Left ventricle myocardium inferior (tissue), 1 donor: ENCODE results near the gene ELF3. TPM values are rescaled to one million over a fixed set of nuclear protein-coding genes. Genes with fewer than 3 reads are reported as not detected.
"Not testable (repeated sequence)": the region's sequence is repeated elsewhere in the genome, so short reads cannot be mapped to it uniquely, and the experiment has no call there.

Experiments
- DNase-seq: peaks from one replicate; pipeline ENCODE4 v3.0.0-alpha.2; 2020
- H3K27ac ChIP-seq: fragments of 200-600 bp; replicated peaks from 2 replicates; pipeline ENCODE4 v1.8.0; 2021
- H3K27me3 ChIP-seq: fragments of 200-600 bp; 2 replicates; pipeline ENCODE4 v1.8.0; 2021; ENCODE audit warnings: low read depth
- H3K36me3 ChIP-seq: fragments of 200-600 bp; 2 replicates; pipeline ENCODE4 v1.8.0; 2021
- H3K4me1 ChIP-seq: fragments of 200-600 bp; 2 replicates; pipeline ENCODE4 v1.8.0; 2021
- H3K4me3 ChIP-seq: fragments of 200-600 bp; 2 replicates; pipeline ENCODE4 v1.8.0; 2021; ENCODE audit warnings: mild to moderate bottlenecking, moderate library complexity
- H3K9me3 ChIP-seq: fragments of 200-600 bp; replicated peaks from 2 replicates; pipeline ENCODE4 v1.8.0; 2021
- CTCF ChIP-seq: fragments of 200-600 bp; IDR thresholded peaks from 2 replicates; pipeline ENCODE4 v1.8.0; 2021; ENCODE audit warnings: antibody characterized with exemption, mild to moderate bottlenecking, borderline replicate concordance
- intact Hi-C: fragments of 100-400 bp; cut with micrococcal nuclease; formaldehyde crosslinking; loops from one replicate; pipeline ENCODE4 v1.11.0; 2022
- total RNA-seq: library from RNA; stranded (reverse); fragmentation: NEBNext Ultra II Directional; extraction: Animal tissue kit (Norgen Biotek cat#: 25700); gene quantifications from one replicate; pipeline ENCODE4 v1.2.1, GENCODE V29; 2021
- donor health status: DM: no; HTN: yes; CAD: no; lungs with severe emphysema.

The ELF3 gene
- total RNA-seq, 1 donor from 2014 or later = 0.60 TPM

- no peaks in the 10 kb centered on the region for H3K9me3 ChIP-seq
- H3K36me3 ChIP-seq = no peaks in the 10 kb centered on the region
- H3K27ac ChIP-seq = no peak overlapping the region
- no peak overlapping the region for H3K4me3 ChIP-seq
- intact Hi-C loops = no loop called here
- DNase-seq = no peak
- H3K4me1 ChIP-seq = peaks cover 6% of the 10 kb centered on the region
- peaks cover 26% of the 10 kb centered on the region for H3K27me3 ChIP-seq
- no peak for TF ChIP-seq CTCF
Measured at GRCh38 chr1:202018468-202019234, 8.3 kb downstream of the ELF3 start.

GRCh38 chr1:202019235-202019558 lies 8.8 kb downstream of the ELF3 start:
- DNase-seq, H3K4me1 ChIP-seq, H3K36me3 ChIP-seq, intact Hi-C loops, H3K4me3 ChIP-seq, H3K9me3 ChIP-seq, H3K27ac ChIP-seq: not testable (repeated sequence)
- peaks cover 26% of the 10 kb centered on the region for H3K27me3 ChIP-seq

GRCh38 chr1:202023001-202023433 lies 12.6 kb downstream of the ELF3 start:
- peaks cover 6% of the 10 kb centered on the region for H3K4me1 ChIP-seq
- no peaks in the 10 kb centered on the region for H3K36me3 ChIP-seq
- H3K9me3 ChIP-seq = no peaks in the 10 kb centered on the region
- intact Hi-C loops = no loop called here
- DNase-seq = no peak
- peaks cover 17% of the 10 kb centered on the region for H3K27me3 ChIP-seq
- H3K4me3 ChIP-seq = no peak overlapping the region
- no peak overlapping the region for H3K27ac ChIP-seq
- TF ChIP-seq CTCF = no peak

GRCh38 chr1:202029171-202029665 lies 18.8 kb downstream of the ELF3 start:
- no peak for TF ChIP-seq CTCF
- Histone ChIP-seq H3K4me1 (no peaks in the 10 kb centered on the region), H3K27me3 (no peaks in the 10 kb centered on the region), H3K9me3 (no peaks in the 10 kb centered on the region), H3K27ac (no peak overlapping the region), H3K36me3 (no peaks in the 10 kb centered on the region), H3K4me3 (no peak overlapping the region)
- intact Hi-C loops = no loop called here
- DNase-seq = no peak

- Histone ChIP-seq H3K27ac (no peak overlapping the region), H3K4me1 (no peaks in the 10 kb centered on the region), H3K9me3 (no peaks in the 10 kb centered on the region), H3K36me3 (no peaks in the 10 kb centered on the region), H3K27me3 (no peaks in the 10 kb centered on the region), H3K4me3 (no peak overlapping the region)
- no peak for TF ChIP-seq CTCF
- intact Hi-C loops = no loop called here
- no peak for DNase-seq
Measured at GRCh38 chr1:202029727-202030126, 19.3 kb downstream of the ELF3 start.

GRCh38 chr1:202031796-202032195 lies 21.4 kb downstream of the ELF3 start:
- no peak overlapping the region for H3K4me3 ChIP-seq
- H3K27ac ChIP-seq = no peak overlapping the region
- peaks cover 3% of the 10 kb centered on the region for H3K4me1 ChIP-seq
- TF ChIP-seq CTCF = no peak
- H3K27me3 ChIP-seq = no peaks in the 10 kb centered on the region
- no peaks in the 10 kb centered on the region for H3K9me3 ChIP-seq
- no peaks in the 10 kb centered on the region for H3K36me3 ChIP-seq
- DNase-seq = no peak
- intact Hi-C loops = no loop called here
